BLaER1 treated with 17β-estradiol and CSF1 and Interleukin-3, amounts not matched to agents 10 nM and 100 nM (cell line): ENCODE data around the gene ZNF544.

Experiments used
- H3K27ac ChIP-seq, 11 experiments: shearing (Covaris generic); formaldehyde crosslinking; 2 replicates each; pipeline ENCODE4 v1.8.1; 2022
- H3K27me3 ChIP-seq, 11 experiments: shearing (Covaris generic); formaldehyde crosslinking; 2 replicates each; pipeline ENCODE4 v1.8.1; 2022
- H3K36me3 ChIP-seq, 11 experiments: shearing (Covaris generic); formaldehyde crosslinking; 2 replicates each; pipeline ENCODE4 v1.8.1; 2022
- H3K4me1 ChIP-seq, 10 experiments: shearing (Covaris generic); formaldehyde crosslinking; 2 replicates each; pipeline ENCODE4 v1.8.1; 2022
- H3K4me2 ChIP-seq, 11 experiments: shearing (Covaris generic); formaldehyde crosslinking; 2 replicates each; pipeline ENCODE4 v1.8.1; 2022
- H3K4me3 ChIP-seq, 10 experiments: shearing (Covaris generic); formaldehyde crosslinking; 2 replicates each; pipeline ENCODE4 v1.8.1; 2022
- H3K9ac ChIP-seq, 11 experiments: shearing (Covaris generic); formaldehyde crosslinking; 2 replicates each; pipeline ENCODE4 v1.8.1; 2022
- H3K9me3 ChIP-seq, 11 experiments: shearing (Covaris generic); formaldehyde crosslinking; replicated peaks in 1 of 11; 2 replicates each; pipeline ENCODE4 v1.8.1; 2022
- H4K20me1 ChIP-seq, 11 experiments: shearing (Covaris generic); formaldehyde crosslinking; 2 replicates each; pipeline ENCODE4 v1.8.1; 2022
- Cebpa-rat ChIP-seq, 11 experiments: shearing (Covaris generic); IDR thresholded peaks; 2 replicates each; pipeline ENCODE4 v1.8.1; 2022

Gene ZNF544

DNA sequence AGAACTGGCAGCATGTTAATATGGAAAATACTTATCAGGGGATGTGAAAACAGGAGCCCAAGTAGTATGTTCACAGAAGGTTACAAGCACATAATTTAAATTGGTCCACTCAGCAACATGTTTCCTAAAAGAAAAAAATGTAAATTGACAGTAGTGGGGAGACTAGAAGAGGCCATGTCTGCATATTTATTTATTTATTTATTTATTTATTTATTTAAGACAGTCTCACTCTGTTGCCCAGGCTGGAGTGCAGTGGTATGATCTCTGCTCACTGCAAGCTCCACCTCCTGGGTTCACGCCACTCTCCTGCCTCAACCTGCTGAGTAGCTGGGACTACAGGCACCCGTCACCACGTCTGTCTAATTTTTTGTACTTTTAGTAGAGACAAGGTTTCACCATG lies 36.4 kb downstream of the ZNF544 start:
- H3K4me2 ChIP-seq, result no peak overlapping the region
- H3K36me3 ChIP-seq, result peaks cover 99 to 100% (median 100%) of the 10 kb centered on the region in 11 experiments
- H3K9me3 ChIP-seq, result peaks cover 100% of the 10 kb centered on the region in 11 experiments
- TF ChIP-seq Cebpa-rat (IDR thresholded peaks at IDR 0.05), result no peak
- H3K9ac ChIP-seq, result no peak overlapping the region
- H4K20me1 ChIP-seq, result no peaks in the 10 kb centered on the region
- peaks cover 0 to 9% (median 0%) of the 10 kb centered on the region in 11 experiments; a peak in 4 of 22 replicates for H3K27me3 ChIP-seq
- H3K27ac ChIP-seq, result no peak overlapping the region
- peak overlapping the region; percentile 27 to 58 (median 47); a peak in 18 of 20 replicates for H3K4me3 ChIP-seq
- H3K4me1 ChIP-seq, result no peaks in the 10 kb centered on the region

DNA sequence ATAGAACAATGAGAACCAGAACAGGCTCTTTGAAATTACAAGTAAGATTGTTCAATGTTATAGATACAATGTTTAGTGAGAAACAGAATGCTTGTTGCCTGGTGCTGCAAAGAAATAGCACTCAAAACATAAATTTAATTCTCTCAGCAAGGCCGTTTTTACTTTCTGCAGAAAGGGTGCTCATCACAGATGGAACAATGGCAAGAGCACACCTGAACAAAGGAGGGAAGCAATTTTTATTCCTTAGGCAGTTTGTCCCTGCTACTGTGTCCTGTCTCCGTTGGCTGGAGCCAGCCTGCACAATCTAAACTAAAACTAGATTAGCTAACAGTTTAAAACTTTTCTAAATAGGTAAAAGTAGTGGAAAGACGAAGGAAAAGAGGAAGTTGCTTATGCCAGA lies 39.6 kb downstream of the ZNF544 start:
- peaks cover 100% of the 10 kb centered on the region in 11 experiments for H3K9me3 ChIP-seq
- no peak for TF ChIP-seq Cebpa-rat (IDR thresholded peaks at IDR 0.05)
- peaks cover 99 to 100% (median 100%) of the 10 kb centered on the region in 11 experiments for H3K36me3 ChIP-seq

DNA sequence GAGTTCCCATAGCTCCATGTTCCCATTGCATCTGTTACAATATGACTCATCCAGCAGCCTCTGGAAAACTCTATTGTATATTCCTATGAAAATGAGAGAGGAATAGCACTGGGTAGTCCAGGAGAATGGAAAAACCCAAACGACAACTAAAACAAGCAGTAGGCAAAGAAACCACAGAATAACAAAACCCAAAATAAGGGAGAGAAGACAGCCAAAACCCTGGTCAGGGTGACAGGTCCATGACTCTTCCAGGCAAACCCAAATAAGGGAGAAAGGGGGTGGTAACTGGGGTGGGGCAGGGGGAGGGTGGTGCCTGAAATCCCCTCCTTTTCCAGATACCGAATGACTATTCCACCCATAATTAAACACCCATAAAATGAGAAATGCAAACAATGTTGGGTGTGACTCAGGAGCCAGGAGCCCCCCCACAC lies 46.1 kb downstream of the ZNF544 start:
- peaks cover 75 to 88% (median 81%) of the 10 kb centered on the region in 11 experiments for H3K9me3 ChIP-seq
- H3K27ac ChIP-seq, result no peak overlapping the region
- peaks cover 71 to 79% (median 75%) of the 10 kb centered on the region in 11 experiments for H3K36me3 ChIP-seq
- H3K9ac ChIP-seq, result no peak overlapping the region
- TF ChIP-seq Cebpa-rat (IDR thresholded peaks at IDR 0.05), result no peak
- H4K20me1 ChIP-seq, result no peaks in the 10 kb centered on the region
- H3K27me3 ChIP-seq, result no peaks in the 10 kb centered on the region
- H3K4me1 ChIP-seq, result peaks cover 12 to 22% (median 16%) of the 10 kb centered on the region in 10 experiments
- no peak overlapping the region for H3K4me2 ChIP-seq
- no peak overlapping the region; a peak in 1 of 20 replicates for H3K4me3 ChIP-seq

More for the DNA sequence above, 39.6 kb downstream of the ZNF544 start:
- H3K27me3 ChIP-seq, result peaks cover 0 to 4% (median 0%) of the 10 kb centered on the region in 11 experiments; a peak in 2 of 22 replicates
- H3K9ac ChIP-seq, result no peak overlapping the region
- peak overlapping the region in 2 of 10 experiments; percentile 23 to 24; a peak in 1 of 20 replicates for H3K4me3 ChIP-seq
- no peaks in the 10 kb centered on the region for H4K20me1 ChIP-seq
- no peaks in the 10 kb centered on the region for H3K4me1 ChIP-seq
- no peak overlapping the region for H3K4me2 ChIP-seq
- H3K27ac ChIP-seq, result no peak overlapping the region

DNA sequence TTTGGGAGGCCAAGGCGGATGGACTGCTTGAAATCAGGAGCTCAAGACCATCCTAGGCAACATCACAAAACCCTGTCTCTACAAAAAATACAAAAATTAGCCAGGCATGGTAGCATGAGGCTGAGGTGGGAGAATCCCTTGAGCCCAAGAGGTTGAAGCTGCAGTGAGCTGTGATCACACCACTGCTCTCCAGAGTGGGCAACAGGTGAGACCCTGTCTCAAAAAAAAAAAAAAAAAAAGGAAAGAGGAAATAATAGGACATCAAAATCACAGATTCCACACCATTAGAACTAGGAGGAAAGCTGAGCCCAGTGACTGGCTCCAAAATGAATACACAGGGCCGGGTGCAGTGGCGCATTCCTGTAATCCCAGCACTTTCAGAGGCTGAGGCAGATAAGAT lies 46.9 kb downstream of the ZNF544 start:
- no peak overlapping the region for H3K4me2 ChIP-seq
- H3K27me3 ChIP-seq, result no peaks in the 10 kb centered on the region
- H3K9ac ChIP-seq, result no peak overlapping the region
- TF ChIP-seq Cebpa-rat (IDR thresholded peaks at IDR 0.05), result no peak
- H3K36me3 ChIP-seq, result peaks cover 64 to 79% (median 74%) of the 10 kb centered on the region in 11 experiments
- H4K20me1 ChIP-seq, result peaks cover 0 to 1% (median 0%) of the 10 kb centered on the region in 11 experiments; a peak in 2 of 22 replicates
- H3K27ac ChIP-seq, result no peak overlapping the region
- peaks cover 18 to 29% (median 24%) of the 10 kb centered on the region in 10 experiments for H3K4me1 ChIP-seq
- peaks cover 75 to 88% (median 81%) of the 10 kb centered on the region in 11 experiments for H3K9me3 ChIP-seq
- H3K4me3 ChIP-seq, result 0 out of 20 replicates have a peak overlapping the region, but pooled peaks of 1 of the 10 experiments have one; percentile 7

DNA sequence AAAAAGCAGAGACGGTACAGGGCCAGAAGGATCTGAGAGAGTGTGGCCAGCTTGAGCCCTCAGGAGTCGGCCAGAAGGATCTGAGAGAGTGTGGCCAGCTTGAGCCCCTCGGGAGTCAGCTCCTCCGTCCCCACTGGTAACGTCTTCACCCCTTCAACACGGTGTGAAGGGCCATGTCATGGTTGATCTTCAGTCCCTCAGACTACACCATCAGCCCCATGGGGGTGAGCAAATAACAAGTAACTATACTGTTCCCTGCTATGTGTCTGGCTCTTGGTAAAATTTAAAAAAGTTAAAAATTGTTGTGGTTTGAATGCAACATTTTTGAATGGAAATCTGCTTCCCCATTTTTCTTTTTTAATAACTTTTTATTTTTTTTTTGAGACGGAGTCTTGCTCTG lies 48.5 kb downstream of the ZNF544 start:
- no peak for TF ChIP-seq Cebpa-rat (IDR thresholded peaks at IDR 0.05)
- peaks cover 64 to 79% (median 74%) of the 10 kb centered on the region in 11 experiments for H3K36me3 ChIP-seq
- H3K27me3 ChIP-seq, result no peaks in the 10 kb centered on the region
- peak overlapping the region; percentile 63 to 89 (median 78) for H3K4me2 ChIP-seq
- peak overlapping the region in 9 of 10 experiments; percentile 77 to 99 (median 91); a peak in 14 of 20 replicates for H3K4me3 ChIP-seq
- peak overlapping the region in 3 of 11 experiments; percentile 89 to 94 (median 92); a peak in 2 of 22 replicates for H3K27ac ChIP-seq
- H3K4me1 ChIP-seq, result peaks cover 18 to 35% (median 27%) of the 10 kb centered on the region in 10 experiments
- peak overlapping the region in 3 of 11 experiments; percentile 22 to 95 (median 88); a peak in 2 of 22 replicates for H3K9ac ChIP-seq
- H3K9me3 ChIP-seq, result peaks cover 75 to 88% (median 81%) of the 10 kb centered on the region in 11 experiments
- peaks cover 0 to 12% (median 0%) of the 10 kb centered on the region in 11 experiments; a peak in 5 of 22 replicates for H4K20me1 ChIP-seq

DNA sequence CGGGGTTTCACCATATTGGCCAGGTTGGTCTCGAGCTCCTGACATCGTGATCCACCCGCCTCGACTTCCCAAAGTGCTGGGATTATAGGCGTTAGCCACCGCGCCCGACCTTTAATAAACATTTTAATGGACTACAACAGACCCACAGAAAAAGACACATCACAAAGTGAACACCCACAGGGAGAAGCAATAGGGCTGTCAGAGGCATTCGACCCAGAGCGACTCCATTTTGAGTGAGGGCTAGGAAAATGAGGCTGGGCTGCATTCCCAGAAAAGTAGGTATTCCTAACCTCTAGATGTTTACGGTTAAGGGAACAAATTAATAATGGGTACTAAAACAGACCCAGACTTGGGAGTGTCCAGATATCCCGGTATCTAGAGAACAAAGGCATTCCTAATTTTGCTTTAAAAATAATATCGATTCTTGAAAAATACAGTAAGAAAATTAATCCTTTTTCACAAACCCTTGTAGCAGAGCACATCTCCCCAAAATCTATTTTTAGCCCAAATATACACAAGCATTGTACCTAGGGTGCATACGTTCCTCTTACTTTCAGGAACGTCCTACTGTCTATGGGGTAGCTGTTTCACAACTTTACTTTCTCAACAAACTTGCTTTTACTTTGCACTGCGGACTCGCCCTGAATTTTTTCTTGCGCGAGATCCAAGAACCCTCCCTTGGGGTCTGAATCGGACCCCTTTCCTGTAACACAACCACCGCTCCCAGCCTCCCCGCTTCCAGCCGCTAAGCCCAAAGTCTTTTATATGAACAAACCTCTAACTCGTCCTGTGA lies 49.2 kb downstream of the ZNF544 start:
- Histone ChIP-seq H3K36me3 (peaks cover 64 to 79% (median 74%) of the 10 kb centered on the region in 11 experiments), H3K4me3 (peak overlapping the region; percentile 77 to 99 (median 90)), H3K4me1 (peaks cover 18 to 35% (median 27%) of the 10 kb centered on the region in 10 experiments), H3K27ac (peak overlapping the region; percentile 80 to 97 (median 93)), H3K9me3 (peaks cover 75 to 88% (median 81%) of the 10 kb centered on the region in 11 experiments), H3K27me3 (no peaks in the 10 kb centered on the region), H4K20me1 (peaks cover 0 to 19% (median 0%) of the 10 kb centered on the region in 11 experiments; a peak in 5 of 22 replicates), H3K9ac (peak overlapping the region; percentile 88 to 99 (median 95)), H3K4me2 (peak overlapping the region; percentile 63 to 89 (median 78))
- no peak for TF ChIP-seq Cebpa-rat (IDR thresholded peaks at IDR 0.05)

DNA sequence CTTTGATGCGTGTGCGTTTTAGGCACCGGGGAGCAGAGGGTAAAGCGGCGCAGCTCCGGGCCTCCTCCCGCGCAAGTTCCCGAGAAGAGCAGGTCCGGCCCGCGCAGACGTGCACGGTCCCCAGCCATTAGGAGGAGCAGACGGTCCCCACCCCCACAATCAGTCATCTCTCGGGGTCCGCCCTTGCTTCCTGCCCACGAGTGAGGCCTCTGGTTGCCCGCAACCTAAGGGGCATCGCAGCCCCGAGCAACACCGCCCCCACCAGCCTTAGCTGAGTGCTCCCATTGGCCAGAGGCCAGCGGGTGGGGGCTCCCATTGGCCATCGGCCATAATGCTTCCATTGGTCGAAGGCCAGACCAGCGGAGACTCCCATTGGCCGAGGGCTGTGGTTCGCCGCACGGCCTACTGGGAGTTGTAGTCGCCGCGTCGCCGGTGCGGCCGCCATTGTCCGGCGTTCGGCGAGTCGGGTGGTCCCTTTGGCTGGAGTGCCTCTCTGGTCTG lies 49.9 kb downstream of the ZNF544 start, which contains the start of gene ZNF8:
ZNF8 (plus strand) TSS at position 415 of the 501 bp plus-strand sequence. CDS start 127 bp downstream, outside the sequence.
- H4K20me1 ChIP-seq, result peaks cover 0 to 25% (median 0%) of the 10 kb centered on the region in 11 experiments; a peak in 5 of 22 replicates
- H3K4me2 ChIP-seq, result peak within 1 kb of the TSS; percentile 88 to 100 (median 95)
- H3K27ac ChIP-seq, result peak within 1 kb of the TSS; percentile 89 to 97 (median 93)
- peak within 1 kb of the TSS; percentile 88 to 99 (median 95) for H3K9ac ChIP-seq
- TF ChIP-seq Cebpa-rat (IDR thresholded peaks at IDR 0.05), result no peak
- peak within 1 kb of the TSS; percentile 77 to 99 (median 90) for H3K4me3 ChIP-seq
- peaks cover 18 to 35% (median 27%) of the 10 kb centered on the region in 10 experiments for H3K4me1 ChIP-seq
- no peaks in the 10 kb centered on the region for H3K27me3 ChIP-seq
- peaks cover 64 to 79% (median 74%) of the 10 kb centered on the region in 11 experiments for H3K36me3 ChIP-seq
- peaks cover 75 to 88% (median 81%) of the 10 kb centered on the region in 11 experiments for H3K9me3 ChIP-seq

DNA sequence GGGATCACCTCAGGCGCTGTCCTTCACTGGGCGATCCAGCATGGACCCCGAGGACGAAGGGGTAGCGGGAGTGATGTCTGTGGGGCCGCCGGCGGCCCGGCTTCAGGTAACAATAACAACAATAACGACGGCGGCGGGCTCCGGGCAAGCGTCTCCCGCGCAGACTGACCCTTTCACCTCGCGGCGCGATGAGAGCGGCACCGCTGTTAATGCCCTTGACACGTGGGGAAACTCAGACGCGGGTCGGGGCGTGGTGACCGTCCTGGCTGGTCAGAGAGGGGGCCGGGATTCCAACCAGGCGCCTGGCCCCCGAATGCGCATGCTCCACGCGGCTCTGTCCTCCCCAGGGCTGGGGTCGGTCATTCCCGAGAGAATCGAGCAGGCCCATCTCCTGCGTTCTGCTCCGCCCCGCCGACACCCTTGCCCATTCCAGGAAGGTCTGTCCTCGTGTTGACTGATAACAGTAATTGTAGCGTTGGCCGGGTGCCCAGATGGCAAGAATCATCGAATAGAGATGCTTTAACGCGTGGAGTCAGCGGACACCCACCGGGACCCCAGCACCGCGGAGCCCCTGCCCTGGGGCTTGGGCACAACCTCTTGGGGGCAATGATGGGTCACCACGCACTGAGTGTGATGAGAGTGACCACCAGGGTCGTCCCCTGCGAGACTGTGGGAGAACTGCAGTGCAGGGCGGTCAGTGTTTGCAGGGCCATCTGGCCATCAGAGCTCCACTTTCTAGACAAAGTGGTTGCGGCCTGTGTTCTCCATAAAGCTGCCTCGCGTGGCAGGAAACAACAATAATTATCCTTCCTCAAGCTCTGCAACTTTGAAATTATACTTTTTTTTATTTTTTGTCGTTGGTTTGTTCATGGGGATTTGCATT lies 50.6 kb downstream of the ZNF544 start:
- Histone ChIP-seq H3K36me3 (peaks cover 64 to 79% (median 74%) of the 10 kb centered on the region in 11 experiments), H3K4me1 (peaks cover 18 to 35% (median 27%) of the 10 kb centered on the region in 10 experiments), H4K20me1 (peaks cover 0 to 30% (median 0%) of the 10 kb centered on the region in 11 experiments; a peak in 6 of 22 replicates), H3K4me3 (peak overlapping the region; percentile 77 to 99 (median 90)), H3K4me2 (peak overlapping the region; percentile 88 to 100 (median 95)), H3K9ac (peak overlapping the region; percentile 88 to 99 (median 95)), H3K27ac (peak overlapping the region; percentile 89 to 97 (median 93)), H3K9me3 (peaks cover 75 to 88% (median 81%) of the 10 kb centered on the region in 11 experiments), H3K27me3 (no peaks in the 10 kb centered on the region)
- no peak for TF ChIP-seq Cebpa-rat (IDR thresholded peaks at IDR 0.05)
